H1 (cell line): ENCODE results near the gene ACSF3. TPM values are rescaled to one million over a fixed set of nuclear protein-coding genes. Genes with fewer than 3 reads are reported as not detected.

Experiments used
- BCL11A ChIP-seq, 2 experiments: IDR thresholded peaks; one replicate each; pipeline ENCODE4 v1.6.1; 2011; ENCODE audit warnings: low read depth in 2 of 2, low read length in 2 of 2, mild to moderate bottlenecking in 2 of 2
- CTBP2 ChIP-seq: IDR thresholded peaks from 2 replicates; pipeline ENCODE4 v1.7.0; 2011; ENCODE audit warnings: borderline replicate concordance, mild to moderate bottlenecking, moderate library complexity, mixed read lengths, low read length; ENCODE audit not compliant: insufficient read depth, insufficient read length
- SP4 ChIP-seq: IDR thresholded peaks from 2 replicates; pipeline ENCODE4 v1.6.1; 2012; ENCODE audit warnings: low read length, inconsistent platforms
- YY1 ChIP-seq: IDR thresholded peaks from 2 replicates; pipeline ENCODE4 v1.6.1; 2011; ENCODE audit warnings: low read depth, mild to moderate bottlenecking, low read length
- polyA plus RNA-seq, 7 experiments: library from polyadenylated mRNA; depleted of rRNA in 3 of 7; stranded (reverse) in 5 of 7; unstranded in 2 of 7; fragments of >200 nt in 5 of 7; fragments of 200-250 nt in 2 of 7; gene quantifications; 1 replicate in 5 of 7; 2 replicates in 1 of 7; 4 replicates in 1 of 7; pipeline versions ENCODE4 v1.2.1 to v1.2.3, GENCODE V29; 2011 to 2013; ENCODE audit warnings: missing spikeins in 2 of 7, mixed read lengths in 2 of 7
- total RNA-seq: library from RNA; stranded (reverse); fragmentation: NEBNext Ultra II Directional; extraction: Animal tissue kit (Norgen Biotek cat#: 25700); gene quantifications from 2 replicates; pipeline ENCODE4 v1.2.1, GENCODE V29; 2021
- TF ChIP-seq, protein P1 (sequence below): IDR thresholded peaks from 2 replicates; pipeline ENCODE4 v1.6.1; 2012; ENCODE audit warnings: inconsistent platforms

The ACSF3 gene
- total and polyA plus RNA-seq, 2 of the 8 experiments (the other 6 are each of a cell fraction or from before 2014, with no cell fraction given) = 15.6 to 22.9 TPM

DNA sequence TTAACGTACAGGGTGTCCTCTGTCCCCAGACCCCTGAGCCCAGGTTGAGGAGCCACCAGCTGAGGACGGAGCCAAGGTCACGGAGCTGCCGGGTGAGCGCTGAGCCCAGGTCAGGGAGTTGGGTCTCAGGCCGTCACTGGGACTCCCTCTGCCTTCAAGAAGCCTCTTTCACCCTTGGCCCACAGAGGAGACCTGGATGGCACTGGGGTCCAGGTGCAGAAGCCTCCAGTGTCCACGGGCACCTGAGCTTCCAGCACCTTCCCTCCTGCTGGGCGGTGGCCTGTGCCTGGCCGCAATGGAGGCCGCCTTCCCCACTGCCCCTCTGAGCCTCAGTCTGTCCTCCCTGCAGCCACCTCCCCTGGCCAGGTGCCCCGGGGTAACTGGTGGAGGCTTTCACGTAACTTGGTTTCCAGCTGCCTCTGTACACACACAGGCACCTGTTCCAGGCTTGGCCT is 46.3 kb downstream of the ACSF3 start (continued):
- TF ChIP-seq, protein P1, sequence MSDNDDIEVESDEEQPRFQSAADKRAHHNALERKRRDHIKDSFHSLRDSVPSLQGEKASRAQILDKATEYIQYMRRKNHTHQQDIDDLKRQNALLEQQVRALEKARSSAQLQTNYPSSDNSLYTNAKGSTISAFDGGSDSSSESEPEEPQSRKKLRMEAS = no peak
- no peak for TF ChIP-seq CTBP2
- no peak for TF ChIP-seq BCL11A (IDR thresholded peaks at IDR 0.05; ENCODE audit: low read depth in 2 of 2, low read length in 2 of 2)
- no peak for TF ChIP-seq SP4
- TF ChIP-seq YY1 = no peak
